GM12874 (cell line): Measurements from ENCODE around the gene GALNT7.

Source experiments
- CTCF ChIP-seq: IDR thresholded peaks from 2 replicates; pipeline ENCODE4 v1.5.1; 2011; ENCODE audit warnings: low read depth, mild to moderate bottlenecking, control low read depth, low read length, moderate library complexity; ENCODE audit not compliant: insufficient read depth

Gene GALNT7

GRCh38 chr4:173152104-173152503, 16.5 kb upstream of the GALNT7 start:
- no peak for TF ChIP-seq CTCF

DNA sequence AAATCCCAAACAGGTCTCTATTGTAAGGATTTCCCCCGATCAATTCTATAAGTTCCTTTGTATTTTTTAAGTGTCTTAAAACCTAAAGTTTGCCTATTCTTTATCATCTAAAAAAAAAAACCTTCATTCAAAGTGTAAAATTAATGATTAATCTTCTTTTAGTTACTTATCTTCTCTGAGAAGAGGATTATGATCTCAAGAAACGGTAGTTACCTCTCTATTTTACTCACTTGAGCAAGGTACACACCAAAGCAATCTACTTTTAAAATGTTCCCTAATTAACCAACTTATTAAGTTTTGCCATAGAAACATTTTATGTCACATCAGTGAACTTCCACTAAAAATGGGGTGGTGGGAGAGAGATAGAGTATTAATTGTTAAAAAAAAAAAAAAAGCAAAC, 15.2 kb upstream of the GALNT7 start:
- TF ChIP-seq CTCF: no peak

DNA sequence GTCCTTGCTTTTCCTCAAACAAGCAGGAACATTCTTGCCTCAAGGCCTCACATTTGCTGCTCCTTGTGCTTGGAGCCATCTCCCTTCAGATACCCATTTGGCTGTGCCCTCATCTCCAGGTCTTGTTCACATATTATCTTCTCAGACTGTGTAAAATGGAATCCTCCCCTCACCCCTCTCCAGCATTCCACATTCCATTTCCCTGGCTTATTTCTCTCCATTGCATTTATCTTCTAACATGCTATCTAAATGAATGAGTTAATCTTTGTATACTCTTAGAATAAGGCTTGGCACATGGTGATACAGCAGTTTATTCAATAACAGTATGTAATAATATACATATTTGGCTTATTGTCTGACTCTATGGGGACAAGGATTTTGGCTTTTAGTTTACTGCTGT, 8.8 kb upstream of the GALNT7 start:
- TF ChIP-seq CTCF: no peak

- no peak for TF ChIP-seq CTCF
Measured at GRCh38 chr4:173160871-173161270, 7.7 kb upstream of the GALNT7 start.

DNA sequence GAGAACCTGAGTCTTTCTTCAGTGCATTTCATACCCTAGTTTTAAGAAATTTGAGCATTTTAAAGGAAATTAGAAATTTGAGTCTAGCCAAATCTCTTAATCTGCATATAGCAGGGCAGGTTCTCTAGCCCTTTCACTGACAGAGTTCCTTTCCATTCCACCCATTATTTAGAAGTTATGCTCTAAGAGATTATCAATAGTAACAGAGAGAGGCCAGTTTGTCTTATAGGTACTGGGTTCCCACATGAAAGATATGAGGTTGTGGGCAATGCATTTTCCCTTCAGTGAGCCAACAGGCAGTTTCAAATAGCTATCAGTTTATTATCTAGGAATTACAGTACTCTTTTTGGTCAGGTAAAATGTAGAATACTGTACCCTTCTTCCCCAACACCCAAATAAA, 7.3 kb upstream of the GALNT7 start:
- TF ChIP-seq CTCF: no peak

- TF ChIP-seq CTCF: no peak
Measured at GRCh38 chr4:173165706-173166105, 2.9 kb upstream of the GALNT7 start.

DNA sequence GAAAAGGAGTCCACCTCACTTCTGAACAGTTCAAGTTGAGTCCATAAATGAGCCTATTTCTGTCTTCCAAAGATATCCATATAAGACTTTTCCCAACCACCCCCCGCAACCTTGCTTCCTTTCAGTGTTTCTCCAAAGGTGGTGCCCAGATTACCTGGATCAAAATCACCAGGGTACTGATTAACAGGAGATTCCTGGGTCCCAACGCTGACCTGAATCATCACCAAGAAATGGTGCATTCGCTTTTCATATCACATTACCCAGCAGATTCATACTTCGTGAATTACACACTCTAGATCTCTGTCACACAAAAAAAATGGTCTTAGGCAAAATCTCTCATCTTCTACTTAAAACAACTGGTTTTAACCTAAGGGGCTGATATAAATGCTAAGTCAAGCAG, 2.1 kb upstream of the GALNT7 start:
- TF ChIP-seq CTCF: no peak

DNA sequence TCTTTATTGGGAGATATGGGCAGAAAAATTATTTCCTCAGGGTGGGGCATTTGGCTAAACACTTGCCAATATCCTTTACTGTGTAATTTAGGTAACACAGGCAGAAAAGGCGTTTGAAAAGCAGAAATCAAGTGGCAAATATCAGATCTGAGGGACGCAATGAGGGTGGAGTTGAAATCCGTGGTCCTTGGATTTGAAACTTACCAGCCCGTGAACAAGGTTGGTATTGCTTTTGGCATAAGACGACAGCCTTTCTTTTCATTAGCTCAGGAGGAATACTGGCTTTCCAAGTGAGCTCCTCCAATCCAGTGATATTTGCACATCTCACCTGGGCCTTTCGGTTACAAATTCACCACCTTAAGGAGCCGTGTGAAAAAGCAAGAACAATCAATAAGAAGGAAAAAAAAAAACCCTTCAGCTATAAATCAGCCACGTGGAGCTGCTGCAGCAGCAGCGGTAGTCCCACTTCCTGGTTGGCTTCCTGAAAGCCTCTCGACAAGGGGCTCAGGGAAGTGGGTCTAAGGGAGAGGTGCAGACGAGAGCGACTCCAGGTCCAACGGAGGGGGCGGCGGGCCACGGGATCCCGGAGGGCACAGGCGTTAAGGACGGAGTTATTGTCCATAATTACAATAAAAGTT, 734 bp upstream of the GALNT7 start:
- TF ChIP-seq CTCF: no peak
